ENCODE measurements around the gene CCDC187. TPM values are rescaled to one million over a fixed set of nuclear protein-coding genes. Genes with fewer than 3 reads are reported as not detected.

Gene CCDC187
- total RNA-seq, 1 donor = under 0.01 TPM

Other genes with a start within 250 kb of the CCDC187 start
- 30.3 and 34.1 TPM in 2 replicates for gene NACC2, start 208.8 kb downstream of the CCDC187 start, total RNA-seq
- gene TMEM250, start 185.2 kb downstream of the CCDC187 start, total RNA-seq = 39.0 and 39.7 TPM in 2 replicates
- gene LHX3, start 99.0 kb downstream of the CCDC187 start, total RNA-seq = not detected in 2 replicates
- gene QSOX2, start 58.3 kb downstream of the CCDC187 start, total RNA-seq = 11.3 and 15.1 TPM in 2 replicates
- 54.8 and 72.5 TPM in 2 replicates for gene GPSM1, start 23.4 kb upstream of the CCDC187 start, total RNA-seq
- 8.2 and 17.4 TPM in 2 replicates for gene DNLZ, start 59.6 kb upstream of the CCDC187 start, total RNA-seq
- 14.7 and 20.0 TPM in 2 replicates for gene CARD9, start 69.6 kb upstream of the CCDC187 start, total RNA-seq
- 9.0 and 11.7 TPM in 2 replicates for gene SNAPC4, start 96.1 kb upstream of the CCDC187 start, total RNA-seq
- gene ENTR1, start 106.5 kb upstream of the CCDC187 start, total RNA-seq = 34.5 and 40.3 TPM in 2 replicates
- gene PMPCA, start 106.6 kb upstream of the CCDC187 start, total RNA-seq = 45.1 and 48.8 TPM in 2 replicates
- 8.2 and 9.3 TPM in 2 replicates for gene INPP5E, start 135.8 kb upstream of the CCDC187 start, total RNA-seq
- 40.3 and 43.2 TPM in 2 replicates for gene SEC16A, start 178.9 kb upstream of the CCDC187 start, total RNA-seq
- 22.5 and 36.7 TPM in 2 replicates for gene NOTCH1, start 242.0 kb upstream of the CCDC187 start, total RNA-seq

Measured in fibroblast of villous mesenchyme (primary cell).